Measurements from ENCODE around the gene ATP13A4. TPM values are rescaled to one million over a fixed set of nuclear protein-coding genes. Genes with fewer than 3 reads are reported as not detected.

The ATP13A4 gene
- total RNA-seq, 1 experiment from 2014 or later, result 0.22 TPM

- intact Hi-C loops (cut with micrococcal nuclease; ENCODE audit: unreplicated experiment), result no loop called here
- H3K27ac ChIP-seq, result no peak overlapping the region
- H3K79me2 ChIP-seq (ENCODE audit: low read depth), result no peaks in the 10 kb centered on the region
- CTCF ChIA-PET, result no interaction called here
- no peak overlapping the region for H2AFZ ChIP-seq
- no peaks in the 10 kb centered on the region for H3K9me2 ChIP-seq (ENCODE audit: insufficient read depth)
- H3K9me3 ChIP-seq (ENCODE audit: insufficient read depth, low read depth), result no peaks in the 10 kb centered on the region
- H3K4me3 ChIP-seq, result no peak overlapping the region
- no peak for DNase-seq
- TF ChIP-seq EZH2 (IDR thresholded peaks at IDR 0.05; ENCODE audit: low read depth) (no peak), CTCF (conservative IDR thresholded peaks at IDR 0.05) (no peak)
- H3F3A ChIP-seq (ENCODE audit: insufficient read depth, low read depth), result no peaks in the 10 kb centered on the region
- POLR2A ChIA-PET (ENCODE audit: unreplicated experiment), result no interaction called here
- peaks cover 59% of the 10 kb centered on the region for H3K27me3 ChIP-seq (ENCODE audit: insufficient read depth, low read depth)
- no peaks in the 10 kb centered on the region for H3K4me1 ChIP-seq (replicated peaks; ENCODE audit: insufficient read depth)
- H4K20me1 ChIP-seq (ENCODE audit: insufficient read depth), result no peaks in the 10 kb centered on the region
- no peaks in the 10 kb centered on the region for H3K36me3 ChIP-seq (ENCODE audit: low read depth)
- H3K4me2 ChIP-seq, result no peak overlapping the region
- BruUV-seq (replicated peaks), result no TSS peak
These were observed 47.1 kb downstream of the ATP13A4 start for GRCh38 chr3:193507566-193507965.

DNA sequence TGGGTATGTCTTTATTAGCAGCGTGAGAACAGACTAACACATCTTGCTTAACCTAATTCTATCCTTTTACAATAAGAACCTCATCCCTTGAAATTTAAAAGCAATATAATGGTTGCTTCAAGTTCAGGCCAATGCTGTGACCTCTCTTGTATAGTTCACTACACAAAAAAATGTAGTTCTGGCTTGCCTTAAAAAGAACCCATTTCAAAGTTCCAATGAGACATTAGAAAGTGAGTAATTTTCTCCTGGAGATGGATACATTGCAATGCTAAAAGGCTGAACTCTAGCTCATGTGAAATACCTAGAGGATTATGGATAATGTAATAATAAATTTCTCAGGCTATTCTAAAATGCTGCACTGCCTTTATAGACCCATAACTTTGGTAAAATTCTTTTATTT is 47.8 kb downstream of the ATP13A4 start:
- no TSS peak for BruUV-seq (replicated peaks)
- intact Hi-C loops (cut with micrococcal nuclease; ENCODE audit: unreplicated experiment), result no loop called here
- no peak for DNase-seq
- H3K4me1 ChIP-seq (replicated peaks; ENCODE audit: insufficient read depth), result no peaks in the 10 kb centered on the region
- no peaks in the 10 kb centered on the region for H3F3A ChIP-seq (ENCODE audit: insufficient read depth, low read depth)
- ChIA-PET POLR2A (ENCODE audit: unreplicated experiment) (no interaction called here), CTCF (no interaction called here)
- no peak overlapping the region for H3K27ac ChIP-seq
- H3K9me2 ChIP-seq (ENCODE audit: insufficient read depth), result no peaks in the 10 kb centered on the region
- no peaks in the 10 kb centered on the region for H3K79me2 ChIP-seq (ENCODE audit: low read depth)
- H3K36me3 ChIP-seq (ENCODE audit: low read depth), result no peaks in the 10 kb centered on the region
- H3K27me3 ChIP-seq (ENCODE audit: insufficient read depth, low read depth), result peaks cover 53% of the 10 kb centered on the region
- H3K4me3 ChIP-seq, result no peak overlapping the region
- no peaks in the 10 kb centered on the region for H3K9me3 ChIP-seq (ENCODE audit: insufficient read depth, low read depth)
- TF ChIP-seq CTCF (conservative IDR thresholded peaks at IDR 0.05), result no peak
- no peak for TF ChIP-seq EZH2 (IDR thresholded peaks at IDR 0.05; ENCODE audit: low read depth)
- H2AFZ ChIP-seq, result no peak overlapping the region
- no peaks in the 10 kb centered on the region for H4K20me1 ChIP-seq (ENCODE audit: insufficient read depth)
- H3K4me2 ChIP-seq, result no peak overlapping the region

- Histone ChIP-seq H3K27me3 (ENCODE audit: insufficient read depth, low read depth) (peaks cover 33% of the 10 kb centered on the region), H3F3A (ENCODE audit: insufficient read depth, low read depth) (no peaks in the 10 kb centered on the region), H3K79me2 (ENCODE audit: low read depth) (no peaks in the 10 kb centered on the region), H3K4me1 (replicated peaks; ENCODE audit: insufficient read depth) (no peaks in the 10 kb centered on the region), H3K9me2 (ENCODE audit: insufficient read depth) (no peaks in the 10 kb centered on the region), H4K20me1 (ENCODE audit: insufficient read depth) (no peaks in the 10 kb centered on the region), H3K36me3 (ENCODE audit: low read depth) (no peaks in the 10 kb centered on the region), H3K27ac (no peak overlapping the region), H3K9me3 (ENCODE audit: insufficient read depth, low read depth) (no peaks in the 10 kb centered on the region), H2AFZ (no peak overlapping the region), H3K4me2 (no peak overlapping the region), H3K4me3 (no peak overlapping the region)
- intact Hi-C loops (cut with micrococcal nuclease; ENCODE audit: unreplicated experiment), result no loop called here
- ChIA-PET CTCF (no interaction called here), POLR2A (ENCODE audit: unreplicated experiment) (interaction anchor here (0.7 kb wide), 1 partner anchor 1031 kb away, joined by 4 read pairs; no protein-coding TSS in a partner anchor)
- no peak for TF ChIP-seq EZH2 (IDR thresholded peaks at IDR 0.05; ENCODE audit: low read depth)
- TF ChIP-seq CTCF (conservative IDR thresholded peaks at IDR 0.05), result no peak
- BruUV-seq (replicated peaks), result no TSS peak
- DNase-seq, result no peak
These were observed 51.8 kb downstream of the ATP13A4 start for GRCh38 chr3:193502871-193503270.

Data from PC-9 (cell line).